NCI-H2227 treated with DMSO at 0.1 percent for 48 hours (cell line): ENCODE data around the gene RXRA.

Source experiments
- DNase-seq: peaks from one replicate; lab custom pipeline; 2025; lab: John Stamatoyannopoulos, UW

RXRA gene

GRCh38 chr9:134338394-134339182 is 12.3 kb downstream of the RXRA start:
- DNase-seq = no peak

GRCh38 chr9:134339183-134339806 is 13.0 kb downstream of the RXRA start:
- no peak for DNase-seq

GRCh38 chr9:134340475-134341160 is 14.4 kb downstream of the RXRA start:
- no peak for DNase-seq

- no peak for DNase-seq
These were observed 15.1 kb downstream of the RXRA start for GRCh38 chr9:134341306-134341705.

- no peak for DNase-seq
These were observed 15.9 kb downstream of the RXRA start for GRCh38 chr9:134341929-134342745.

DNA sequence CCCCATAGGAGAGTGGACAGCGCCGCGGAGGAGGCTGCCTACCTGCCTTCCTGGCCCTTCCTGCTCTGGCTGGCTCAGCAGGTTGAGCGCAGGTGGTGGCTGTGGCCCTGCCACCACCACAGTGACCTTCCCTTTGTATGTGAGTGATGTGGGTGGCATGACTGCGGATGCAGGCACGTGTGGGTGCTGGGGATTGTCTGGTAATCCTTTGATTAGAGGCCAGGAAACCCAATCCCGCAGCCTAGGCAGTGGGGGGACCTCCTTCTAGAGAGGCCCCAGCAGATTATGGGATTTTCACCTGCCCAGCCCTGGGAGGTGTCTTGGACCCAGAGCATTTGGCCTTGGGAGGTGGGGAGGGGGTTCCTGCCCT is 16.5 kb downstream of the RXRA start:
- no peak for DNase-seq

DNA sequence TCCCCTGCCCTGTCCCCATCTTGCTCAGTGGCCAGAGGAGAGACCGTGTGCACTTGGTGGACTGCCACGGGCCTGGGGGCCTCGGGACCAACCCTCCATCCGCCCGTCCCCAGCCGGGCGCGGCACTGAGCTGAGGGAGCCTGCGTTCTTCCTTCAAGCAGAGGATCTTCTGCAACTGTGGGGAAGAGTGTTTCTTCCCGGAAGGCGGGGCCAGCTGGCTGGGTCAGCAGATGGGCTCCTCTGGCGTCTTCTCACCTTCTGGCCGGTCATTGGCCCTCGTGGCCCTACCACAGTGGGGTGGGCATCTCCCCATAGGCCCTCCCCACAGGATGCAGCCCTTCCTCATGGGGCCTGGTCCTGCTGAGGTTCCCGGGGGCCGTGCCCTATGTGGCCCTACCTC is 17.4 kb downstream of the RXRA start:
- no peak for DNase-seq

- DNase-seq = no peak
These were observed 18.0 kb downstream of the RXRA start for GRCh38 chr9:134344068-134344799.

DNA sequence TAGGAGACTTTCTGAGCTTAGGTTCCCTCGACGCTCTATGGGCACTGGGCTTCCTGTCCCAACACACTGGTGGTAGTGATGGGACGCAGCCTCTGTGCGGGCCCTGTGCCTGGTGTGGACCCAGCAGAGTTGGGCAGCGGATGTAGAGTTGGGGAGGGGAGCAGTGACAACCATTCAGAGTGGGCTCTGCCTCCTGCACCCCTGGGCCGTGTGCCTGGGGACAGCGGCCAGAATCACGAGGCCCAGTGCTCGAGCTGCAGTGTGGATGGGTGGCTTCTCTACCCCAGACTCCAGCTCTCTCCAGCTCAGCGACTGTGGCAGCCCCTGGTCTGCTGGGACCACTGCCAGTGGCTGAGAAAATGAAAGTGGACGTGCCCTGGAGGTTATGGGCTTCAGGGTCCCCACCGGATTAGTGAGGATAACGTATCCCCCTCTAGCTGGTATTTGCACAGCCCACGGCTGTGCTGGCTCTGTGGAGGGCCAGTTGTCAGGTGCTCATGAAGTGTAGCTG is 18.6 kb downstream of the RXRA start:
- no peak for DNase-seq

- no peak for DNase-seq
These were observed 19.5 kb downstream of the RXRA start for GRCh38 chr9:134345737-134346136.

DNA sequence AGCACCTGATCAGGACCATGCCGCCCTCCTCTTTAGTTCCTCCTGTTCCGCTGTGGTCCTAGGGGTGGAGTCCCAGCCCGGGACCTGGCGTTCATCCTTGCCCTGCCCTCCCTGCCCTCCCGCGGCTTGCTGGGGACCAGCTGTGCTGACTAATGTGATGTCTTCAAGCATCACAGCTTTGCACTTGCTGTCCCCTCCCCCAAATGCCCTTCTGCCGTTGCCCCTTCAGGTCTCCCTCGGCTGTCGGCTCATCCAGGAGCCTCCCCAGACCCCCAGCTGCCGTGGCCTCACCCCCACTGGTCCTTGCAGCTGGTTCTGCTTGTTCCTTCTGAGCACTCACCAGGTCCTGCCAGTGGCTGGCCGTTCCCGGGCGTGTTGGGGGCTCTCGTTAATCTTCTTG is 19.9 kb downstream of the RXRA start:
- DNase-seq = no peak

DNA sequence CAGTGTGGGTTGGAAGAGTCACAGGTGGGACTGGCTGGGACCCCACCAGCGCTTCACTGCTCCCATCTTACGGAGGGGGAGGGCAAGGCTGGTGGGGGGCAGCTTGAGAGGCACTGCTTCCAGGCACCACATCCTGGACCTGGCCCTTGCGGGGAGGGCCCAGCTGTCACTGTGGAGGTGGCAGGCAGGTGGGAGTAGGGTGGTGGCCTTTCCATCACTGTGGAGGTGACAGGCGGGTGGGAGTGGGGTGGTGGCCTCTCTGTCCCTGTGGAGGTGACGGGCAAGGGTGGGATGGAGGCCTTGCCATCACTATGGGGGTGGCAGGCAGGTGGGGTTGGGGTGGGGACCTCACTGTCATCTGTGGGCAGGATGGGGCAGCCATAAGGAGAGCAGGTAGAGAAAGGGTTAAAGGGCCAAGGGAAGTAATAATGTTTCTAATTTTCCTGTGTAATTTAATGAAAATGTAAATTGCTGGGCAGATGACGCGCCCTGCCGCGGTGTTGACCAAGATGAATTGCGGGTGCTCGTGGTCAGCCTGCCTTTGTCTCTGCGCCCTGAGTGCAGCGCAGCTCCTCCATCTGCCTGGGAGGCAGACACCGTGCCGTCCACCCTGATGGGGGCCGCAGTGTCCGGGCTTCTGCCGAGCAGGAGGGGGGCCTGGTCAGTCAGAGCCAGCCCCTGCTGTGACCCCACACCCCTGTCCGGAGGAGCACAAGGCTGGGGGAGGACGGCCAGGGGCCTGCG is 20.8 kb downstream of the RXRA start:
- DNase-seq = no peak

- DNase-seq = no peak
These were observed 21.7 kb downstream of the RXRA start for GRCh38 chr9:134347996-134348395.

DNA sequence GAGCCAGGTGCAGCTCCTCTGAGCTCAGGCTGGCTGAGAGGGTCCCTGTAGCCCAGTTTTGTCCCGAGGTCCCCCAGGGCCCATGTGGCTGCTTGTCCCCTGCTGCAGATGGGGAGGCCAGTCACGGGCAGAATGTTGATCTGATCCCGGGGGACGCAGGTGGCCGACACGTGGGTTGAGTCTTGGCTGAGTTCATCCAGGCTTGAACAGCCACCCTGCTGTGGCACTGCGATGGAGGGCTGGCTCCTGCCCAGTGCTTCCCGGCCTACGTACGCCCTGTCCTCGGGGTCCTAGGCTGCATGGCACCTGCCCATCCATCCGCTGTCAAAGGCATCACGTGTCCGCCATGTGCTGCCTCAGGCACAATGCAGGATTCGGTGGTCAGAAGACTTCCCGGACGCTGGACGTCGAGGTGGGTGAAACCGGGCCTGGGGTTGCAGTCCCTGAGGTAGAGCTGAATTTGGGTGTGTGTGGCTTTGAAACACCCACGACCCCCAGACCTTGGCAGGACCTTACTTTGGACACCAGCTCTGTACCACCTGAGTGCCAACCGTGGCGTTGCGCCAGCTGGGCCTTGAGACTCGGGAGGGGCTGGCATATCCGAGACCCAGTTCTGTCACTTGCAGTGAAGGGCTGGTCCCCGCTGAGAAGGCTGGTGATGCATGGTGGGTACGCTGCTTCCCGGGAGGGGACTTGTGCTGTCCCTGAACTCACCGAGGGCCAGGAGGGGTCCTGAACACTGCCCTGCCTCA is 22.3 kb downstream of the RXRA start:
- no peak for DNase-seq

- no peak for DNase-seq
These were observed 23.7 kb downstream of the RXRA start for GRCh38 chr9:134349936-134350335.

GRCh38 chr9:134350416-134350994 is 24.2 kb downstream of the RXRA start:
- no peak for DNase-seq

DNA sequence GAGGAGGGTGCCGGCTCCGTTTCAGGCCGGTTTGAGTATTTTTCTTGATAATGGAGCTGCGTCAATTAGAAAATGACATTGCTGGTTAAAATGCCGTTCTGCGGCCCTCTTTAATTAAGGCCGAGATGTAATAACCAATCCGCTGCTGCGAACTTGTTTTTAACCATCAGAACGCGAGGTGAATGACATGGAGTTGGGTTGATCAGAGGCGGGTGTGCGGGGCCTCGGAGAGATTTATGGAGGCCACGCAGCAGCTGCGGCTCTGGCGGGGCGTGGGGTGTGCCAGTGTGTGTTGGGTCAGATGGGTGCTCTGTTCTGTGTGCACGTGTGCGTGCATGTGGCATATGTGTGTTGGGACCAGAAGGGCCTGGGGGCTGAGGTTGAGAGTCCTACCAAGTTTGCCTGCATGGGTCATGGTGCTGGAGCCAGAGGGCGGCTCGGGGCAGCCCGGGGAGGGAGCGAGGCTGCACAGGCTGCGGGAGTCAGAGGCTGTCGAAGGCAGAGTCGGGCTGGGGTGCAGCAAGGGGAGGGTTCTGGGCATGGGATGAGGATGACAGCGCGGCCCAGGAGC is 25.4 kb downstream of the RXRA start:
- DNase-seq = no peak

DNA sequence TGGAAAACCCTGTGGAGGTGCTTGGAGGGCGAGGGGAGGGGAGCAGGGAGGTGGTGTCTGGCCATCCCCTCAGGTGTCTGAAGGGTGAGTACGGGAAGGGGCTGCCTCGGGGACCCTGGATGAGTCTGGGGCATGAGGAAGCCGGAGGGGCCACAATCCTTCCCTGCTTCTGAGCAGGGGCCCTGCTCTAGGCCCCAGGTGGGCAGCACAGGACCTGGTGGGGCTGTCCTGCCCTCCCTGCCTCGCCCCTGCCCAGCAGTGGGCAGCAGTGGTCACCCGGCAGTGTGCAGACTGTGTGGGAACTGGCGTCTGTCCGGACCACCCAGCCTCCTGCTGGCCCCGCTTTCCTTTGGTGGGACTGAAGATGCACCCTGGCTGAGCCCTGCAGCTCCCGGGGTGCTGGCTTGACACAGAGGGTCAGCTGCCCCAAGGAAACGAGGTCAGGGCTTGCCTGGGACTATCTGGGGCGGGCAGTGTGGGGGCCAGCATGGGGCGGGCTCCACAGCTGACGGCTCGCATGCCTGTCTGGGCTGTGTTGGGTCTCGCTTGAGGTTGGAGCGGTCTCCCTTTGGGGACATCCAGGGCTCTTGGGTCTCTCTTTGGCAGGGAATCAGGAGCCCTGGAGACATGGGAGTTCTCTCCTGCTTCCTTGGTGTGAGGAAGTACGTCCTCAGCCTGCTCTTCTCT is 26.1 kb downstream of the RXRA start:
- no peak for DNase-seq

DNA sequence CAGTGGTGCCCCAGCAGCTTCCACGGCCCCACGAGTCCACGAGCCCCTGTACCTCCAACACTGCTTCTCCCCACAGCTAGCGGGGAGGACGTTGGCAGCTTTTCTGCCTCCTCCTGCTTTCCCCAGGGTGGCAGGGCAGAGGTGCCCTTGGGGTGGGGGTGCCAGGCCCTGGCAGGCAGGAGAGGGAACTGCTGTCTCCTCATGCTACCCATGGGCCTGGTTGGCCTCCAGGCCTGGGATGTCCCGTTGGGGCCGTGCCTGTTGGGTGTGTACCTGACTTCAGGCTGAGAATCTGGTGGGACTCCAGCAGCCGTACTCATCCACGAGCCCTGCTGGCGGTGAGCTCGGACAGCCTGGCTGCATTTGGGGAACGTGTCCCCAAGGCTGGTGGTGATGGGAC is 27.3 kb downstream of the RXRA start:
- no peak for DNase-seq
